GM21825 (cell line): Measurements from ENCODE around the gene CILP2.

Experiments used
- ATAC-seq: cut with Tn5 transposase; IDR thresholded peaks from one replicate; pipeline ENCODE4 v1.9.1; 2021; ENCODE audit warnings: mild to moderate bottlenecking, moderate library complexity; ENCODE audit not compliant: unreplicated experiment

Gene CILP2

GRCh38 chr19:19563348-19563848, 25.3 kb downstream of the CILP2 start:
- ATAC-seq = no peak

- ATAC-seq = no peak
Observed at GRCh38 chr19:19566306-19566705, 28.2 kb downstream of the CILP2 start.

DNA sequence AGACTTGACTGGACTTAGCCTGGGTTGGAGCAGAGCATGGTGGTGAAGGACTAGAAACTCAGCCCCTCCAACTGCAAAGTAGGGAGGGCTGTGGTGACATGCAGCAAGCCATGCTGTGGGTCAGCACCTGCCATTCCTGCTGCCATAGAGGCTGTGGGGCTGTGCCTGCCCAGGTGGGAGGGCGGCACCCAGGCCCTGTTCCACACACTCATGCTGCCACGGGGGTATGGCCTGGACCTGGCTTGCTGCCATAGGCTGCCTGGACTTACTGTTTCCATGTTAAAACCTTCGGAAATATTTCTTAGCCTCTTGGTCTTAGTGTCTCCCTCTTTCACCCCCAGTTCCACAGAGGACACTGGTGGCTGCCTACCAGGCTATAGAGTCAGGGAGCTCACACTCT, 29.3 kb downstream of the CILP2 start:
- ATAC-seq = no peak

DNA sequence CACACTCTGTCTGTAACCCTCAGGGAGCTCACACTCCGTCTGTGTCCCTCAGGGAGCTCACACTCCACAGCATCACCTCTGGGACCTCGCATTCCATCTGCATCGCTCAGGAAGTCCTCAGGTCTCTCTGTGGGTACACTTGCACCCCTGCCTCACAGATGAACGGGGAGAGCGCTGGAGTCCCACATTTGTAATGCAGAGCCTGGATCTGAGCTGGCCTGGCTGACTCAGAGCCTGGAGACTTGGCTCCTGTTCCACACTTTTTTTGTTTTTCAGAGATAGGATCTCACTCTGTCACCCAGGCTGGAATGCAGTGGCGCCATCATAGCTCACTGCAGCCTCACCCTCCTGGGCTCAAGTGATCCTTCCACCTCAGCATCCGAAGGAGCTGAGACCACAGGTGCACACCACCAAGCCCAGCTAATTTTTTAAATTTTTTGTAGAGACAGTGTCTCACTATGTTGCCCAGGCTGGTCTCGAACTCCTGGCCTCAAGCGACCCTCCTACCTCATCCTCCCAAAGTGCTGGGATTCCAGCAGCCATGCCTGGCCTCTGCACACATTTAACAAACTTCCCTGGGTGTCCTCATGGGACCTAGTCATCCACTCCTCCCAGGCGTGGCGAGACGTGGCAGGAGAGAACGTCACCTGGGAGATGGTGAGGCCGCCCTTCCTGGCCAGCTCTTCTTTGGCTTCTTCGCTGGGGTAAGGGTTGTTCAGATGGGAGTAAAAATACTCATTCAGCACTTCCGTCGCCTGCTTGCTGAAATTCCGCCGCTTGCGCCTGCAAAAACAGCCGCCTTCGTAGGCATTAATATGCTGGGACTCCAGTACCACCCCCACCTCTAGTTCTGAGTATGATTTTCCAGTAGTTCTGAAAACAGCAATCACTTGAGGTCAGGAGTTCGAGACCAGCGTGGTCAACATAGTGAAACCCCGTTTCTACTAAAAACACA, 31.0 kb downstream of the CILP2 start:
- ATAC-seq = no peak

DNA sequence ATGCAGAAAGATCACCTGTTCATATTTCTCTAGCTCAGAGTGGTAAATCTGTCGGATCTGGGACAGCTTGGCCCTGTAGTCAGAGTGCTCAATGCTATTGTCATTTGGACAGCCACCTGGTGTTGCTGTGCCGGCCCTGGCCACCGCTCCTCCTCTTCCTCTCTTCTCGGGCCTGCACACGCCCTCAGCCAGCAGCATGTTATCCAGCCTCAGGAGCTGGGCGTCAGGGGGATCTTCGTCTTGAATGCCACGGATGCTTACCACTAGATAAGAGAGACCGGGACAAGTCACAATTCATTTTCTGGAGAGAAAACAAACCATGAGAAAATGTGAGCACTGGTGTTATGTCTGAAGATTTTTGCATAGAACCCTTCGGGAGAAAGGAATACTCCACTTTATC, 32.5 kb downstream of the CILP2 start:
- no peak for ATAC-seq

- ATAC-seq = no peak
Observed at GRCh38 chr19:19571071-19571786, 33.2 kb downstream of the CILP2 start.

- ATAC-seq = no peak
Observed at GRCh38 chr19:19575411-19575810, 37.3 kb downstream of the CILP2 start.

DNA sequence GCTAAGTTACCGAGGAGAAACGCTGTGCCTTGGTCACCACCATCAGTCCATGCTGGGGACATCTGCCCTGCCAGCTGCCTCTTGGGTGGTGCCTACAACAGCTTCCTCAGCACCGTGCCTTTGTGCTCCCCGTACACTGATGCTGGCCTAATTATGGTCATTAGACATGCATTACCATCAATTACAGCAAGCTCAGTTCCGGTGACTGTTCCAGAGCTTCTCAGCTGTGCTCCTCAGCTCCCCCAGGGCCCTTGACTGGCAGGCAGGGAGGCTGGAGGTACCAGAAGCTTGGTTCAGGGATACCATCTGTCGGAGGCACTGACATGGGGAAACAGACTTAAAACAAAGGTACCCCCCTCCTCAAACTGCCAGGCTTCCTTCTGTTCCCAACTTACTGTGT, 40.2 kb downstream of the CILP2 start:
- ATAC-seq = no peak

GRCh38 chr19:19579533-19580361, 41.7 kb downstream of the CILP2 start:
- ATAC-seq = no peak

- ATAC-seq = no peak
Observed at GRCh38 chr19:19580418-19580817, 42.4 kb downstream of the CILP2 start.

DNA sequence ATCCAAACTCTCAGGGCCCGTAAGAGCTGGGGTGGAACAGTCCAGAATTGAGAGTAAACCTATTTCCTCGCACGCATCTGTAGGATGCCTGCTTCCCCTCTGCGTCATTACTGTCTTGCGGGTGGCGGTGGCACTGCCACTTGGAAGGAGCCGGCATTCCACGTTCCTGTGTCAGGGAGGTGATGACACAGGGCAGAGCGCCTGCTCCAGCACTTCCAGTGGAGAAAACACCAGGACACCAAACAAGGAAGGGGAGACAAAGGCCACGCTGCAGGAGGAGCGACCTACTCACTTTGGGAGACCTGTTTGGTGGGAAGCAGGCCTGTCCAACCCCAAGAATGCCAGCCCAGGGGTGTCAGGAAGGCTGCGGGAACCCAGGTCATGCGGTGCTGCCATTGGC, 43.3 kb downstream of the CILP2 start:
- ATAC-seq = no peak

- ATAC-seq = no peak
Observed at GRCh38 chr19:19582471-19582870, 44.4 kb downstream of the CILP2 start.

DNA sequence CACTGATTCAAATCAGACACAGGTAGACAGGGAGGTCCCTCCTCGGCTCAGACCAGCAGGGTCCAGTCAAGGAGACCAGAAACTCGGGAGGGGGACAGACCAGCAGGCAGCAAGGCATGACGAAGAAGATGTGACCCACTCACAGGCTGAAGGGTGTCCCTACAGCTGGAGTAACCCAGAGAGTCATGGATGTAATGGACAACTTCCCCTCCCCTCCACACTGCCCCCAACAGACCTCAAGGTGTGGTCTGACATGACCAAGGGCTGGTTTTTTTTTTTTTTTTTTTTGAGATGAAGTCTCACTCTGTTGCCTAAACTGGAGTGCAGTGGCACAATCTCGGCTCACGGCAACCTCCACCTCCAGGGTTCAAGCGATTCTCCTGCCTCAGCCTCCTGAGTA, 46.3 kb downstream of the CILP2 start:
- ATAC-seq = no peak

GRCh38 chr19:19587771-19588170, 49.7 kb downstream of the CILP2 start:
- no peak for ATAC-seq

GRCh38 chr19:19588546-19588945, 50.5 kb downstream of the CILP2 start:
- no peak for ATAC-seq

DNA sequence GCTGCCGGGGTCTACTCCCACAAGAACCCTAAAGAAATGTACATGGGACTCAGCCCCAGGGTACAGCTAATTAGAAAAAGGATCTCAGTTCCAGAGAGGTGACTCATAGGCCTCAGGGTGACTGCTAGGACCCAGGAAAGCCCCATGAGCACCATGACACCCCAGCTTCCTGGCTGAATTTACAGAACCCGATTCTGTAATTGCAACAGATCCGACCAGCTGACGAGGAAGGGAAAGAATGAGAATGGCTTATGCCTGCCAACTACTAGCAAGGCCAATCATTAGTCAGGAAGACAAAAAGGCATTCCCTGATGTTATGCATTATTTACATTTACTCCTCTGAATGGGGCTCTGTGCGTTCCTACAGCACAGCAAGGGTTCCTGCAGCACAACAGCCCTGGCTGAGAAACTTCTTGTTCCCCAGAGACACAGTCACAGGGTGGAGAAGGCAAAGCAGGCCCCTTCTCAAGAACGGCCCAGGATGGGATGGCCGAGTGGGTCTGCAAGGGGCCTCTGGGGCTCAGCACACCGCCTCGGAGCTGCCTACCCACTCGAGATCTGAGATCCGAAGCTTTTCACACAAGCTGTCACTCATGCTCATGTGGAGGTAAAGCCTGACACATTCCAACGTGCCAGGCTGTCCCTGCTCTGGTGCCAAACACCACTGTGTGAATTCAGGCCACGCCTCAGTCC, 53.2 kb downstream of the CILP2 start:
- no peak for ATAC-seq

GRCh38 chr19:19592690-19593089, 54.6 kb downstream of the CILP2 start:
- no peak for ATAC-seq

DNA sequence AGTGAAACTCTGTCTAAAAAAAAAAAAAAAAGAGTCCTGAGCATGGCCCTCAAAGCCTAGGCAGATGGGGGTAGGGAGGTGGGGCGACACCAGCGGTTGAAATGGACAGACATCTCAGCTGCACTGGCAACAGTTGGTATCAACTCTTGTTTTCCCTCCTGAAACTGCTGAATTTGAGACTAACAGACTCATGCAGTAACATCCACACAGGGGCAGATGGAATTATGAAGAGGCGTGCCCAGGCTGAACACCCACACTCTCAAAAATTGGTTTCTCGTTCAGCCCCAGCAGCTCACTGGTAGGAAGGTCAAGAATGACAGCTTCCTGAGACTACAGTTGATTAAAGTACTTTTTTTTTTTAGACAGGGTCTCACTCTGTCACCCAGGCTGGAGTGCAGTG, 56.3 kb downstream of the CILP2 start:
- no peak for ATAC-seq

DNA sequence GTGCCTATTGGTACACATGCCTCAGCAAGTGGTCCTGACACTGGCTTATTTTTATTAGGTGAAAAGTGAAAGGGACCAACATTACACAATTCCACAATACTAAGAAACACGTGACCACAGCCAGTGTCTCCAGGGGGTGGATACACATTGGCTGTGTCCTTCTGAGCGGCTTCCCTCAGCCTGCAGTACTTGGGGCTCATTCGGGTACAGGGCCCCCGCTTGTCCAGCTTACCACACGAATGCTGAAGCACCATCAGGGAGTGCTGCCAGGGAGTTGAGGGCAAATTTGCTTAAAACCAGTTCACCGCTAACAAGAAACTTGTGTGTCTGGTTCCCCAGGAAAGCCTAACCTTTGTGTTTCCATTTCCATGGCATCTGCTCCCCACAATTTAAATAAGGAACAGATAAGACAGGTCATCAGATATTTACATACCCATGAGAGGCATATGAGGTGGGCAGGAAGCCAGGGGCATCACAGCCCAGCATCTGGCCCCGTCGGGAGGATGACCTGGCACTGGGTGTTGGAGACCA, 57.2 kb downstream of the CILP2 start:
- ATAC-seq = no peak
